HG03469 (cell line): ENCODE data around the gene FAM216B.
"Not testable (repeated sequence)": the region's sequence is repeated elsewhere in the genome, so short reads cannot be mapped to it uniquely, and the experiment has no call there.

Experiments used
- ATAC-seq: cut with Tn5 transposase; IDR thresholded peaks from one replicate; pipeline ENCODE4 v1.9.1; 2021; ENCODE audit warnings: mild to moderate bottlenecking, moderate library complexity, moderate number of reproducible peaks; ENCODE audit not compliant: unreplicated experiment

The FAM216B gene

DNA sequence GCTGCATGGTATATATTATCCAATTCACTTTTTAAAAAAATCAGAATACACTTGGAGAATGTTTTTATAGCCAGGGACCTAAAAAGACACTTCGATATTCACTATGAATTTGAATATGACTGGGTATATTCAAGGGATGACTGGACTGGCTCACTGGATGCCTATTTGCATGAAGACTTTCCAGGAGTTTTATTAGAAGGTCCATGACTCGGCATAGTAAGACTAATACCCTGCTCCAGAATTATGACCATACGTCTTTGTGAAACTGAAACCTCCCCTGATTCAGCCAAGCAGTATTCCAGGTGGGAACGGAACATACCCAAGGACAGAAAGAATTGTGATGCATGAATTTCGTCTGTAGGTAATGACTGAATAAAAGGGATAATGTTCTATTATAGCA lies 3.9 kb upstream of the FAM216B start:
- no peak for ATAC-seq

GRCh38 chr13:42780044-42780443 lies 1.3 kb upstream of the FAM216B start:
- no peak for ATAC-seq

GRCh38 chr13:42786715-42787114 lies 5.3 kb downstream of the FAM216B start:
- ATAC-seq: no peak

DNA sequence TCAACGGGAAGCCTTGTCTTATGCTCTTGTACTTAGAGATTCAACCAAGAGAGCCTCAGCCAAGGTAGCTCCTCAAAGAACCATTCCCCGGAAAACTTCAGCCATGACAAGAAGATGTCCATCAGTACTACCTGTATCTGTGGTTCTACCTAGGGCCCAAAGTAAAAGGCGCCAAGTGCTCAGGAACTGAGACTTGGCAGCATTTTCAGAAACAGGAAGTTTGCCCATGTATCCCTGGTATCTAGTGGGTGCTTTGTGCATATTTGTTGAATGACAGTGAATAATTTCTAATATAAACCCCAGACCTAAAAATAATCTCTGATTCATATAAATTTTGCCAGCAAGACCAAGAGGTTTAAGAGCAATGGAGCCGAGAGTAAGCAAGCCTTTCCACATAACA lies 7.2 kb downstream of the FAM216B start:
- ATAC-seq: no peak

GRCh38 chr13:42792154-42792553 lies 10.8 kb downstream of the FAM216B start:
- no peak for ATAC-seq

DNA sequence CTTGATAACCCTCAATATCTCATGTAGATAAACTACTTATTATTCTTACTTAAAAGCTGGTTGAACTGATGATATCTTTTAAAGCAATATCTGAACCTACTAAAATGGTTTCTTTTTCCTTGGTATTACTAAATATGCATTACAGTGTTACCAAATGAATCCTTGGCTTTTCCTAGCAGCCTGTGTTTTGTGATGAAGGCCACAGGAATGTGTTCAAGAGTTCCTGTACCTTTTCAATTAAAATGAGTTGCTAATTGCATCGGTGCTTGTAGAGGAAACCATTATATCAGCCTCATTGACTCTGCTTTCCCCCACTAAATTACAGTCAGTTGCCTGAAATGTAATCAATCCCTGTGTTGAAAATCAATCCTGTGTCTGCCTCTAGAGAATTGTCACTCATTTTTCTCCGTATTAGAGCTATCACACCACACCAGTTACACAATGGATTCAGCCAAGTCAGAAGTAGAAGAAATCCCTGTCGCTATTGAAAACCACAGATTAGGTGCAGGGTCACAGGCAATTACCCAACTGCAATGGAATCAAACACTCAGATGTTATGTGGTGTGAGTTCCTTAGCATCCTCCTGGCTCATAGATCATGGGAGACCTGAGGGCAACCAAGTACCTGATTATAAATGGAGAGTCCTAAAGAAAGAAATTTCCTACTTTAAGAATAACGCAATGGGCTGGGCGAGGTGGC lies 13.3 kb downstream of the FAM216B start:
- ATAC-seq: no peak

DNA sequence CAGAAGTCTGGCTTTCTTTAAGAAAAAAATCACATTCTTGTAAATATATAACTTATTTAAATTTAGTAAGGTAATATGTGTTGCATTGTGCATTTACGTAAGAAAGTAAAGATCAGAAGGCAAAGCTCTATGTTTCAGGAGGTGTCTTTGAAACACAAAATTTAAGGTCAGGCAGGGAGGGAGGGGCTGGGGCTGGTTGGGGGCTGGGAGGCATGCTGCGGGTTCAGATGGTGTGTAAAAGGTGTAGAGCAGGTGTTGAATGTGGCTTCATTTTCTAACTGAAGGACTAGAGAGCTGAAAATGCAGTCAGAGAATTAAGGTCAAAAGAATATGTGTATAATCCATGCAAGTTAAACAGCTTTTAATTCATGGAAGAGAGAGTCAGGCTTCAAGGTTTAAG lies 14.3 kb downstream of the FAM216B start:
- ATAC-seq: no peak

DNA sequence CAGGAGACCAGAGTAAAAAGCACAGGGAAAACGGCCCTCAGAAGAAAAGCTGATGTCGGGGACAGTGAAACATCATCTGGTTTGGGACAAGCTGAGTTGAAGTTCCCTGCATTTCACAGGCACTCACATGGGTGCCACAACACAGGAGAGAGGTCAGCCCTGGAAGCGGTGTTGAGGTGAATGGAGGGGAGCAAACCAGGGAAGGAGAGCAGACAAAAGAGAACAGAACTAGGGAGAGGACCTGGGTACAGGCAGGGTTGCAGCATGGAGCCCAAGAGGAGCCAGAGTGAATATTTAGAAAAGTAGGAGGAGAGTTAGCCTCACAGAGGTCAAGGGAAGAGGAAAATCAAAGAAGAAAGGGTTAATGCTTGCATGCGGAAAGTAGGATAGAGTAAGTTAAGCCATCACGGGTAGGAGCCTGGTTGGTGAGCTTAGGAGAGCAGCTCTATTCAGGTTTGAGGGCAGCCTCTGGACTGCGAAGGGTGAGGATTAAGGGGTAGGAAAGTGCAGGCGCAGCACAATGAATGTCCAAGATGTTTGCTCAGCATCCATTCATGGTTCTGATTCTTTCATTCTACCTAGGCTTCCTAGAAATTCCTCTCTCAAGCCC lies 15.5 kb downstream of the FAM216B start:
- no peak for ATAC-seq

GRCh38 chr13:42798118-42798517 lies 16.7 kb downstream of the FAM216B start:
- ATAC-seq: no peak

DNA sequence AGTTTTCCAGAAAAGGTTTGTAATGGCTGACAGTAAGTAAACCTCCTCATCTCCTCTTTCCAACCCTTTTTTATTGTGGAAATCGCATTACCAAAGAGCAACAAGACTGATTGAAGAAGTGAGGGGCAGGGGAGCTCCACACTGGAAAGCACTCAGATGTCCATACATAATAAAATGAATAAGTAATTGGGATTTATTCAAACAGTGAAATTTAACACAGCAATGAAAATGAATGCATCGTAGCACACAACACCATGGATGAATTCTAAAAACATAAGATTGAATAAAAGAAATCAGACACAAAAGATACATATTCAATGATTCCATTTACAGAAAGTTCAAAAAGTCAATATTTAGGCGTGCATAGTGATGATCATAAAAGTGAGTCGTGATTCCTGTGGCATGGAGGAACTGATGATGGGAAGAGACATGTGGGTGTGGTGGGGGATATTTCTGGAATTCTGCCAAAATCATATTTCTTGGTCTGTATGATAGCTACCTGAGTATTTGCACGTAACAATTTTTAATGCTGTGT lies 18.8 kb downstream of the FAM216B start:
- no peak for ATAC-seq

GRCh38 chr13:42803563-42804204 lies 22.3 kb downstream of the FAM216B start:
- ATAC-seq: no peak

DNA sequence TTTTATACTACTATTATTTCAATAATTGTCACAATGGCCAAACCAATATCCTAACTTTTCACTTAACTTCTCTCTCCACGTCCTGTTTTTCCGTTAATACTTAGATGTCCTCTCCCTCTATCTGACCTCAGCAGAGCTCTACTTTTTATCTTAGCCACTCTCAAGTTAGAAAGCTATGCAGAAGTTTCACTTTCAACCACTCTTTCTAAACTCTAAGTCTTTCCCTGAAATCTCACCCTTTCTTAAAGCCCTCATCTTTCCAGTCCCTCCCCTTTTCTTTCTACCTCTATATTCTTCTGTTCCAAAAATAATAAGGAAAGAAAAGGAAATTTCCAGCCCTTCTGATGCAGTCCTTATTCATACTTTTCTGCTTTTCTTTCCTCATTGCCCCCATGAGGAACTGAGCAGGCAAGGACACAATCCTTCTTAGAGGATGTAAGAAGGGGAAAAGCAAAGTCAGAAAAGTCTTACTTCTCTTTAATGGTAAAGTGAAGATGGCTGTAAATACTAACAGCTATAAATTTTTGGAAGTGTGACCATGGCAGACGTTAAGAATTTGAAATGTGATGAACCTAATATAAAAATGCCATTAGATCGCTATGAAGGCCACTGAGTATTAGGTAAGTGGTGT lies 23.0 kb downstream of the FAM216B start:
- ATAC-seq: no peak

GRCh38 chr13:42807241-42807640 lies 25.9 kb downstream of the FAM216B start:
- no peak for ATAC-seq

GRCh38 chr13:42807866-42808265 lies 26.5 kb downstream of the FAM216B start:
- ATAC-seq: no peak

GRCh38 chr13:42808341-42808940 lies 27.1 kb downstream of the FAM216B start:
- no peak for ATAC-seq

DNA sequence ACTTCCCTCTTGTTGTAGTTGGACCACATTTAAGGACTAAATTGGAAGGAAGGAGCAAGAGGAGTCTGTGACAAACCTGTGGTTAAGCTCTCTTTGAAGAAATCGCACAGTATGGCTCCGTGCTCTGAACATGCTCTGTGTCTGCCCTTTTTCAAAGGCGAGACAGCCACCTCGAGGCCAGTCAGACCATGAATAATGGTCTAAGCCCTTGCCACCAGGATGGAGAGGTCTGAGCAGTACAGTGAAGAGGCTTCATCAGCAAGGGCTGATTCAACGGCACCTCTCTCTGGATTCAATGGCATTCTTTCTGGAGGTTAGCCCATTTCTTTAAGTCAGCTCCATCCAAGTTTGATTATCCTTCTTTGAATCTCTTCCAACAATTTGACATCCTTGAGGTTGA lies 30.9 kb downstream of the FAM216B start:
- no peak for ATAC-seq

DNA sequence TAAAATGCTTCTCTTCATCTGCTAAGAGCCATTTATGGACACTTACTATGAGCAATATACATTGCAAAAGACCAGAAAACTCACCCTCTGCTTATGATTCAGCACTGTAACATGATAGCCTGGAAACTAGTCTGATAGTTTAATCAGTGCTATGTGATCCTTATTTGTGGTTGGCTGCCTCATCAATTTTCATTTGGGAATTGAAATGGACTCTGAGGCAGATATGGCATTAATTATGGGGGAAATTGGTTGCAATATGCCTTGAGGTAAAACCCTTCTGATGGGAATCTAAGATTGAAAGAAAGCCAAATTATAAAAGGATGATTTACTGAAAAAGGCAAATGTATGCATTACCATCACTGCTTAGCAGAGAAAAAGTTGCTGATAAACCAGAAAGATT lies 33.5 kb downstream of the FAM216B start:
- ATAC-seq: no peak

DNA sequence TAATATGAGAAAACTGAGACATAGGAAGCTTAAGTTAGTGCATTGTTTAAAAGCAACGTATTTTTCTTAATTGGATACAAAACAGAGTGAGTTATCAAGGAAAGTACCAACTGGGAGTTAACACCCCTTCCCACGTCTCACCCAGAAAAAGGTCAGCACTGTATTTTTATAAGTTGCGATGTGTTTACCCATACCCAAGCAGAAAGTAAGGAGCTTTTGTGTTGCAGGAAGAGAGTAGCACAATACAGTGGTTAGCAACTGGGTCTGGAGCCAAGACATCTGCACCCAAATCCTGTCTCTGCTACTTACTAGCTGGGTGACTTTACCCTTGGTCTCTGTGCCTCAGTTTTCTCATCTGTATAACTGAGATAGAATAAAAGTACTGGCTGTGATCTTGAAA lies 34.3 kb downstream of the FAM216B start:
- no peak for ATAC-seq

DNA sequence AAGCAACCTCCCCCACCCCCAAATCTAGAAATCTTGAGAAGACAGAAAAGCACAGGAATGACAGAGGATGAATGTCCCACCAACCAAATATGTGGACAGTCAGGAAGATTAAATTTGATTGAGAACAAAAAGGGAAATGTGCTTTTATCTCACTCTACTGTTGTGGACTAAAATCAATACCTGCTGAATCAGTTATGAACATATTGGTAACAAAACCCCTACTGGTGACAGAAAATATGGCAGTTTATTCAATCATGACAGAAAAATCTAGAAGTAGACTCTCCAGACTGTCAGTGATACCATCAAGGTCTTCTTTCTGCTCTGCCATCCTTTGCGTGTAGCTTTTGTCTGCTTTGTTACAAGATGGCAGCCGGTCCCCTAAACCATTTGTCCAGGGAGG lies 35.2 kb downstream of the FAM216B start:
- no peak for ATAC-seq

DNA sequence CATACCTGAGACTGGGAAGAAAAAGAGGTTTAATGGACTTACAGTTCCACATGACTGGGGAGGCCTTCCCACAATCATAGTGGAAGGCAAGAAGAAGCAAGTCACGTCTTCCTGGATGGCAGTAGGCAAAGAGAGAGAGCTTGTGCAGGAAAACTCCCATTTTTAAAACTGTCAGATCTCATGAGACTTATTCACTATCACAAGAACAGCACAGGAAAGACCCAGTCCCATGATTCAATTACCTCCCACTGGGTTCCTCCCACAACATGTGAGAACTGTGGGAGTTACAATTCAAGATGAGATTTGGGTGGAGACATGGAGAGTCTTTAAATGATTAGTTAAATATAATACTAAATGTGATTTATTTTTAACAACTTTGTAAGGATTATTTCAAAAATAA lies 38.3 kb downstream of the FAM216B start:
- ATAC-seq: not testable (repeated sequence)

GRCh38 chr13:42820451-42820850 lies 39.1 kb downstream of the FAM216B start:
- no peak for ATAC-seq
